RWPE1 (cell line): ENCODE data around the gene SEMA4A.

Source experiments
- CTCF ChIA-PET: fragments of 350-600 bp; sonication (Branson Sonifier 250); formaldehyde crosslinking; extraction: SDS; loops from one replicate; lab custom pipeline; 2021; lab: Yijun Ruan, JAX
- POLR2A ChIA-PET: fragments of 400-600 bp; formaldehyde crosslinking; extraction: SDS; loops from one replicate; lab custom pipeline; 2020; ENCODE audit warnings: antibody characterized with exemption; ENCODE audit not compliant: low non-redundant PET; lab: Yijun Ruan, JAX
- DNase-seq: peaks from one replicate; pipeline ENCODE4 v3.0.0; 2012; ENCODE audit warnings: low spot score
- H3K27ac ChIP-seq: fragments of 450-650 bp; 2 replicates; pipeline ENCODE4 v1.5.1; 2017
- TF ChIP-seq, protein P1 (sequence below): fragments of 450-650 bp; conservative IDR thresholded peaks from 2 replicates; pipeline ENCODE4 v1.5.1; 2017; ENCODE audit warnings: low read depth, mild to moderate bottlenecking

The SEMA4A gene

DNA sequence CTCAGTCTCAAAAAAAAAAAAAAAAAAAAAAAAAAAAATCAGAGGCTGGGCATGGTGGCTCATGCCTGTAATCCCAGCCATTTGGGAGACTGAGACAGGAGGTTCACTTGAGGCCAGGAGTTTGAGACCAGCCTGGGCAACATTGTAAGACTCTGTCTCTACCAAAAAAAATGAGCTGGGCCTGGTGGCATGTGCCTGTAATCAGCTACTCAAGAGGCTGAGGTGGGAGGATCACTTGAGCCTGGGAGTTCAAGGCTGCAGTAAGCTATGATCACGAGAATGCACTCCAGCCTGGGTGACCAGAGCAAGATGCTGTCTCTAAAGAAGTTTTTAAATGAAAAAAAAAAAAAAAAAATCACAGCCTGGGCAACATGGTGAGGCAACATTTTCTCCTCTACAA is 10.3 kb downstream of the SEMA4A start:
- no peak for DNase-seq
- TF ChIP-seq, protein P1, sequence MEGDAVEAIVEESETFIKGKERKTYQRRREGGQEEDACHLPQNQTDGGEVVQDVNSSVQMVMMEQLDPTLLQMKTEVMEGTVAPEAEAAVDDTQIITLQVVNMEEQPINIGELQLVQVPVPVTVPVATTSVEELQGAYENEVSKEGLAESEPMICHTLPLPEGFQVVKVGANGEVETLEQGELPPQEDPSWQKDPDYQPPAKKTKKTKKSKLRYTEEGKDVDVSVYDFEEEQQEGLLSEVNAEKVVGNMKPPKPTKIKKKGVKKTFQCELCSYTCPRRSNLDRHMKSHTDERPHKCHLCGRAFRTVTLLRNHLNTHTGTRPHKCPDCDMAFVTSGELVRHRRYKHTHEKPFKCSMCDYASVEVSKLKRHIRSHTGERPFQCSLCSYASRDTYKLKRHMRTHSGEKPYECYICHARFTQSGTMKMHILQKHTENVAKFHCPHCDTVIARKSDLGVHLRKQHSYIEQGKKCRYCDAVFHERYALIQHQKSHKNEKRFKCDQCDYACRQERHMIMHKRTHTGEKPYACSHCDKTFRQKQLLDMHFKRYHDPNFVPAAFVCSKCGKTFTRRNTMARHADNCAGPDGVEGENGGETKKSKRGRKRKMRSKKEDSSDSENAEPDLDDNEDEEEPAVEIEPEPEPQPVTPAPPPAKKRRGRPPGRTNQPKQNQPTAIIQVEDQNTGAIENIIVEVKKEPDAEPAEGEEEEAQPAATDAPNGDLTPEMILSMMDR: no peak
- CTCF ChIA-PET: interaction anchor here (0.6 to 1.2 kb wide), 3 partner anchors 14 to 68 kb away, joined by 3 to 4 read pairs (median 3); no protein-coding TSS in a partner anchor
- no peak overlapping the region for H3K27ac ChIP-seq
- POLR2A ChIA-PET: no interaction called here

DNA sequence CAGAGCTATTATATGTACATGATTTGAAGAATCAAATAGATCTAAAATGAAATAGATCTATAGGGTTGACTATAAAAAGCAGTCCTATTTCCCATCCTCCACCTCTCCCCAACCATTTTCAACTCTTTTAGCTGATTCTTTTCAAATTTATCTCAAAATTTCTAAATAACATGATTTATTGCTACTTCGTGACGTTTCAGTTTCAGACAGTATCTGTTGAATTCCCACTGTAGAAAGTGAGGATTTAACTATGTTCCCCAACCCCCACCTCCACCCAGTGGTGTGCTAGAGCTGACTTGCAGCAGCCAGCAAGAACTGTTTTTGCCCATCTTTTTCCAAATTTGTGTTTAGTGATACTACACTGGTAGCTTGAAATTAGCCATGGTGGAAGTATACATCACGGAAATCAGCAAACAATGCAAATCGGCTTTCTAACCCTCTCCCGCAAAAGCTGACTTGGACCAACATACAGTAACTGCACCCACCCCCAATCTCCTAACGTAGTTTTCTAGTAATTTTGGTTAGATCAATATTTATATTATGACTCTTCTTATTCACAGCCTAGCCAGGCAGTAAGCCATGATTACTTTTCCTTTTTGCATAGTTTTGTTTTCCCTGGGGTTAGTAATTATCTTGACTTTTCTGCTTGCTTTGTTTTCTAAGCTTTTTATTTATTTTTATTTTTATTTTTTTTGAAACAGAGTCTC is 10.9 kb downstream of the SEMA4A start:
- no peak overlapping the region for H3K27ac ChIP-seq
- TF ChIP-seq, protein P1: no peak
- CTCF ChIA-PET: interaction anchor here (0.6 to 1.2 kb wide), 3 partner anchors 15 to 68 kb away, joined by 3 to 4 read pairs (median 3); no protein-coding TSS in a partner anchor
- no peak for DNase-seq
- POLR2A ChIA-PET: interaction anchor here (0.7 kb wide), 1 partner anchor 230 kb away, joined by 8 read pairs; no protein-coding TSS in a partner anchor

DNA sequence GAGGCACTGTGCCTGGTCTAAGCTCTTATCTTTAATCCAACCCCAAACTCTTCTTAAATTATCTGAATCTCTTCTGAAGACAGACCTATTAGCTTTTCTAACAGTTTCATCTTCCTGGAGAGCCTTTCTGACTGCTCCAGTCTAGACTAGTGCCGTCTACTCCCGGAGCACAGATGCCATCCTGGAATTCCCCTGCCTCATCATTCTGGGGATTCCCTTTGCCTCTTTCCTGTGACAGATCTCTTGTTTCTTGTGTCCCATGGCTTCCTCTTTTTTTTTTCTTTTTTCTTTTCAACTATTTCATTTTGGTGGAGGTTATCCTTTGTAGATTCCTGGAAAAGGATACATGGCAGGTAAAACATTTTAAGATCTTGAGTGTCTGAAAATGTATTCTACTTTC is 11.7 kb downstream of the SEMA4A start:
- POLR2A ChIA-PET: interaction anchor here (0.7 kb wide), 1 partner anchor 230 kb away, joined by 8 read pairs; no protein-coding TSS in a partner anchor
- CTCF ChIA-PET: no interaction called here
- TF ChIP-seq, protein P1: no peak
- H3K27ac ChIP-seq: no peak overlapping the region
- no peak for DNase-seq

DNA sequence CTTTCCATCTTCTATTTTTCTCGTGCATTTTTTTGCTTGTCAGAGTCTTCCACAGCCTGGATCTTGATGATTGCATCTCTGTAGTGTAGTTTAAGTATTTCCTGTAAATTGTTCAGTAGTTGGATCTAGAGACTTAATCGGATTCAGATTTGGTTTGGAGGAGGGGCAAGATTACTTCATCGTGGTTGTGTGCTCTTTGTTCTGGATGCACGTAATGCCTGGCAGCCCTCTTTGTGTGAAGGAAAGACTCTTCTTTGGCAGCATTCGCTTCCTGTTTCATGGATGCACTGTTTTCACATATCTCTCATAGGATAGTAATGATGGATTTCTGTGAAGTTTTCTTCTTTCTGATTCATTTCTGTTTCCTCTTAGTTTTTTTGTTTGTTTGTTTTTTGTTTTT is 14.2 kb downstream of the SEMA4A start:
- no peak for DNase-seq
- TF ChIP-seq, protein P1: no peak
- H3K27ac ChIP-seq: no peak overlapping the region
- POLR2A ChIA-PET: no interaction called here
- CTCF ChIA-PET: interaction anchor here (0.6 to 0.7 kb wide), 2 partner anchors 12 to 323 kb away, joined by 3 to 6 read pairs; no protein-coding TSS in a partner anchor

DNA sequence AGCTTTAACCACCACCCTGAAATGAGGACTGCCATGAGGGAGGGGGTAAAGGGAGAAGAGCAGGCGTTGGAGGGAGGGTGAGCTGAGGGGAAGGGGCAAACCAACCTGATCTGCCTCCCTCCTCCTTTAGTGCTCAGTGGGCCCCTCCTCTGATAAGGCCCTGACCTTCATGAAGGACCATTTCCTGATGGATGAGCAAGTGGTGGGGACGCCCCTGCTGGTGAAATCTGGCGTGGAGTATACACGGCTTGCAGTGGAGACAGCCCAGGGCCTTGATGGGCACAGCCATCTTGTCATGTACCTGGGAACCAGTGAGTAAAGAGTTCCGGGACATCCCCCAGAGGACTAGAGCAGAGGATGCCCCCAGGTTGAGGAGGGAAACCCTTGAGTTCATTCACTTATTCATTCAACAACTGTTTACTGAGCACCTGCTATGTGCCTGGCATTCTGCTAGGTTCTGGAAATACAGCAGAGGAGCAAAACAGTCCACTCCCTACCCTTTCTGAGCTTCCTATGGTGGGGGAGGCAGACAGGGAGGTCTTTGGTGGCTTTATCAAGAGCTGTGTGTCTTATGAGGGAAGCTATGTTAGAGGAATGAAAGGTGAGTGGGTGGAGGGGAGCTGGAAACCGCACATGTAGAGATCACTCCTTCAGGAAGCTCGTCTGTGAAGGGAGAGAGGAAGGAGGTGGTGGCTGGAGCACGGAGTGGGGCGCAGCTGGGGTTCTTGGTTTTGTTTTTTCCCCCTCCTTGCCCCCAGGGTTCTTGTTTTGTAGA is 19.5 kb downstream of the SEMA4A start:
- TF ChIP-seq, protein P1: no peak
- ChIA-PET CTCF (interaction anchor here (0.6 kb wide), 1 partner anchor 51 kb away, joined by 3 read pairs; no protein-coding TSS in a partner anchor), POLR2A (no interaction called here)
- H3K27ac ChIP-seq: no peak overlapping the region
- no peak for DNase-seq

DNA sequence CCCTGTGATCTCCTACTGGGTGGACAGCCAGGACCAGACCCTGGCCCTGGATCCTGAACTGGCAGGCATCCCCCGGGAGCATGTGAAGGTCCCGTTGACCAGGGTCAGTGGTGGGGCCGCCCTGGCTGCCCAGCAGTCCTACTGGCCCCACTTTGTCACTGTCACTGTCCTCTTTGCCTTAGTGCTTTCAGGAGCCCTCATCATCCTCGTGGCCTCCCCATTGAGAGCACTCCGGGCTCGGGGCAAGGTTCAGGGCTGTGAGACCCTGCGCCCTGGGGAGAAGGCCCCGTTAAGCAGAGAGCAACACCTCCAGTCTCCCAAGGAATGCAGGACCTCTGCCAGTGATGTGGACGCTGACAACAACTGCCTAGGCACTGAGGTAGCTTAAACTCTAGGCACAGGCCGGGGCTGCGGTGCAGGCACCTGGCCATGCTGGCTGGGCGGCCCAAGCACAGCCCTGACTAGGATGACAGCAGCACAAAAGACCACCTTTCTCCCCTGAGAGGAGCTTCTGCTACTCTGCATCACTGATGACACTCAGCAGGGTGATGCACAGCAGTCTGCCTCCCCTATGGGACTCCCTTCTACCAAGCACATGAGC is 23.3 kb downstream of the SEMA4A start:
- ChIA-PET POLR2A (no interaction called here), CTCF (no interaction called here)
- TF ChIP-seq, protein P1: no peak
- DNase-seq: no peak
- no peak overlapping the region for H3K27ac ChIP-seq
